ENCODE results near the gene CD40LG.

Gene CD40LG

GRCh38 chrX:136647677-136648360, at the start of gene CD40LG:
Gene CD40LG (plus strand): TSS chrX:136648158. CDS start chrX:136648249, 91 bp downstream.
- DNase-seq, result no peak

GRCh38 chrX:136598631-136599030, 49.3 kb upstream of the CD40LG start:
- DNase-seq, result no peak

DNA sequence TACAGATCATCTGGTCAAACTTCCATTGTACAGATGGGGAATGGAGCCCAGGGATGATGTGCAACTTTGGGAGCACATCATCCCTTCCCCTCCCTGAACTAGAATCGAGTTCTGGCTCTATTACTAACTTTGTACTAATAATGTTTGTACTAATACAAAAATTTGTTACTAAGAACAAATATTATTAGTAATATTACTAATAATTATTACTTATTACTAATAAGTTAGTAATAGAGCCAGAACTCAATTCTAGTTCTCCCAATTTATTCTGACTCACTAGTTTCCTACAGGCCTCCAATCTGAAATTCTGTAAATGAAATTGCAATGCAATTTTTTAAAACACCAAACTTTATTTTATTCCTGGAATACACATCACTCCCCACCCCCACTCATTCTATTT, 47.9 kb upstream of the CD40LG start:
- no peak for DNase-seq

- no peak for DNase-seq
Observed at GRCh38 chrX:136607236-136607635, 40.7 kb upstream of the CD40LG start.

- DNase-seq, result no peak
Observed at GRCh38 chrX:136608295-136608933, 39.5 kb upstream of the CD40LG start.

- DNase-seq, result no peak
Observed at GRCh38 chrX:136616987-136617685, 30.8 kb upstream of the CD40LG start.

DNA sequence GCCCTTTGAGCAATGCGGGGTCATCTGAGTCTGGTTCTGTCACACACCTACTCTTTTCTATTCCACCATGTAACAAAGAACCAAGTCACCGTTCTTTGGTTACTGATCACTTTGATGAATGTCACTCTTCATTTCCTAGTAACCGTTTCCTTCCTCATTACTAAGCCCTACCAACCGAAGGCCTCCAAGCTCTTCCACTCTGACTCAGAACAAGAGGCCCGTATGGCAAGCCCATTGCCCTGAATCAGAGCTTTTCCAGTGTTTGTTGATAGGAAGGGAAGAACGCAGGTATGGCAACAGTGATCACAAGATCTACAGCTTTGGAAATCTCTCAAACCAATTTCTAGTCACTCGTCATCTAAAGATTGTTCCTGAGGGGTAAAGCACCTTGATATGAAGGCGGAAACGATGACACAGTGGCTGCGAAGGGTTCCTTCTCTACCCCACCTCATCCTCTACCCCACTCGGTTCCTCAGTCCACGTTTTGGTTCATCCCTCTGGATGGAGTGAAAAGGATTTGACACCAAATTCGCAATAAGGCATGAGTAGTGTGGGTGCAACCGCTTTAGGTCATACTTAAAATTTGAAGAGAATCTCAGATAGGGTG, 28.0 kb upstream of the CD40LG start:
- DNase-seq, result no peak

- no peak for DNase-seq
Observed at GRCh38 chrX:136620780-136621179, 27.2 kb upstream of the CD40LG start.

- DNase-seq, result no peak
Observed at GRCh38 chrX:136622568-136622967, 25.4 kb upstream of the CD40LG start.

DNA sequence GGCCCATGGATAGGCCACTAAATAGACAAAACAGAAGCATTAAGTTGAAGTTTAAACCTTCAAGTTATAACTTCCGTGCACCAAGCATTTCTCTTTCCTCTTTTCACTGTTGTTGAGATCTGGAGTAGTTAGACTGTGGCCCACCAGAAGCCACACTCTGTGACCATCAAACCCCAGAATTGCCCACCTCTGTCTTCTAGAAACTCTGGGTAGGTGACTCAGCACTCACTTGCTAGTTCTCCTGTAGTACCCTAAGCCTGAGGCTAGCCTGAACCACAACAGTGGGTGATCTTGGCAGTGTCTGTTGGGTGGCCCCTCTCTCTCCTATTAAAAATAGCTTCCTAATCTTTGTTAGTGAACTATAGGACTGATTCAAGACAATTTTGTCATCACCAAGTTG, 24.6 kb upstream of the CD40LG start:
- DNase-seq, result no peak

GRCh38 chrX:136625246-136625645, 22.7 kb upstream of the CD40LG start:
- no peak for DNase-seq

DNA sequence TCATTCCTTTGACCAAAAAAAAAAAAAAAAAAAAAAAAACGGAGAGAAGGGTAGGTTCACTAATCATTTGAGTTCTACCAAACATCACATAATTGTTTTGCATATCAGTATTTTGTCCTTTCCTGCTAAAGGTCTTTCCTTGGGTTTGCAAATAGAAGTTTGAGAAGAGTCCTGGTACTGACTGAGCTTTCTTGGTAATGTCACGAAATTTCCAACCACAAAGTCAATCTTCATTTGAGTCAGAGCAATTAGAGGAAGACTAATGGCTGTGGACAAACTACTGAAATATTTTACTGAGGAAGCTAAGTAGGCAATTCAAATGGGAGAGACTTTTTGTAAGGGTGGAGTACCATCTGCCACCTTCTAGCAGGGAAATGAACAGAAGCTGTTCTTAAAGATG, 21.7 kb upstream of the CD40LG start:
- DNase-seq, result no peak

GRCh38 chrX:136626891-136627290, 21.1 kb upstream of the CD40LG start:
- no peak for DNase-seq

GRCh38 chrX:136627409-136627808, 20.5 kb upstream of the CD40LG start:
- DNase-seq, result no peak

DNA sequence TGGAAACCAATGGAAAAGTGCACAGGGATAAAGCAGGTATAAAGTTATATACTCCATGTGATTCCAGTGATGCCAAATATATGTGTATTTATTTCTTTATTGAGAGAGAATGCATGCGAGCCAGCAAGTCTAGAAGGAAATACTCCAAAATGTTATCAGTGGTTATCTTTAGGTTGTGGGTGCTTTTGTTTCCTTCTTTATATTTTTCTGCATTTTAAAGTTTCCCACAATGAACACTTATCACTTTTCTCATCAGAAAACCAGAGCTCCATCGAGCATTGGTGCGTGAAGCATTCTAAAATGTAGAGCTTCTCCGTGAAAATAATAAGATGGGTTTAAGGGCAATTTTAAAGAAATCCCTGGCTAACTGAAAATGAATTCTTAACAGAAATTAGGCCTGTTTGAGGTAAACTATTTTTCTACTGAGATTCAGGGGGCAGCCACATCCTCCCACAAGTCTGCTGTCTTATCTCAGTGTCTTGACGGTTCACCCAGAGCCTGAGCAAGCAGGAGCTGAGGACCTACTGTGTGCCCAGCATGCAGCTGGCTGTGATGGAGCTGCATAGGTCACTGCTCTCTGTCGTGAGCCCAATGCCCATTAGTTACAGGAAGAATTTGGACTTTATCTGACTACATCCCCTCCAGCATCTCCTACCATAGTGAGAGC, 18.7 kb upstream of the CD40LG start:
- no peak for DNase-seq

DNA sequence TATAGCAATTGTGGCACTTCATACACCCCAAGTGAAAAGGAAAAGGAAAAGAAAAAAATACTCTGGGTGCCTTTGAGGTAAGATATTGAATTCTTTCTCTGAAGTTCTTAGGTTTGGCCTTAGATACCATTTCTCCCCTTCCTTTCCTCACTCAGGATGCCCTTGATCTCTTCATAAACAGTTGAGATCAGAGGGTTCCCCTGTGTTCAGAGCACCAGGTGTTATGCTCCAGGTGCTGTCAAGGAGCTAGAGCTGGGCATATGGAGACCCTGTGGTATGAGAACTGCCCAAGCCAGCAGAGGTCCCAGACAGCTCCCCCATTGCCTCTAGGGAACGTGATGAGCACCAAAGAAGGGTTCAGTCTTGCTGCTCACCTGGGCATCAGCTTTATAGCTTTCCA, 17.1 kb upstream of the CD40LG start:
- no peak for DNase-seq

GRCh38 chrX:136635235-136635634, 12.7 kb upstream of the CD40LG start:
- DNase-seq, result no peak

DNA sequence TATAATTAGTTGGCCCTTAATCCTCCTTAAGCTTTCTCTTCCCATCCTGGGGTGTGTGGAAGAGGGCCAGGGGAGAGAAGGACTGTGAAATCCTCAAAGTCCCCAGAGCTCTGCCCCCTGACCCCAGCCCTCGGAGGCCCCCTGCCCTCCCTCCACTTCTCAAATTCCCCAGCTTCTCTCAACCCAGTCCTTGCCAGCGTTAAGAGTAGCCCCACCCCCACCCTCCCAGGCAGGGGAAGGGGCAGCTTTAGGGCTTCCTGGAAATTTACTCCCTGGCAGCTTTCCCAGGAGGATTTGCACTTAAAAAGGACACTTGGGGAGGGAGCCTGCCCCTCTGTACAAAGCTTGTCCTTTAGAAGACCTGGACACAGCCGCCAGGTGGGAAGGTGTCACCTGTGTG, 11.8 kb upstream of the CD40LG start:
- no peak for DNase-seq

DNA sequence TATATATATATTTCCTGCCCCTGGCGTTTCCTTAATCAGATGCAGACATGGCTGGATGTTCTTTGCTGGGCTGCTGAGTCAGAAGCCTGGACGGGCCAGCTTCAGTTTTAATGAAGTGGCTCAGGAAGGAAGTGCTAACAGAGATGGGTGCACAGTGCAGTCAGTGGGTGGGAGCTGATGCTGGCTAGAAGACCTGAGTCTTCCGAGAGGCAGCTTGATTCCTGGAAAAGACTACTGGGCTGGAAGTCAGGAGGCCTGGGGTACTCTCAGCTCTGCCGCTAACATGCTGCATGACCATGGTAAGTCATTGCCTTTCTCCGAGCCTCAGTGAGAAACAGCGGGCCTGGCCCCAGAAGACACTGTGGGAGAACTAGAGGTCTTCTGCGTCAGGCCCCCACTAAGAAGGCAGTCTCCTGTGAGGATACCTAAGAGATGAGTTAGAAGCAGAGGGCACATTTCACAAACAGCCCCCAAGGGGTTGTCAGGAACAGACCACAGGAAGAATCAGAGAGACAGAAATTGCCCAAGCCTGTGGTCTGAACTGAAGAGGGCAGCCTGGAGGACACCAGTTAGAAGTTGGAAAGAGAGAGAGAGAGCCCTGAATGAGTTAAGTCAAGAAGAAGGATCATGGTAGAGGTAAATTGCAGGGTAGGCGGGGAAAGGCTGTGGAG, 8.3 kb upstream of the CD40LG start:
- no peak for DNase-seq

- DNase-seq, result no peak
Observed at GRCh38 chrX:136643243-136643642, 4.7 kb upstream of the CD40LG start.

DNA sequence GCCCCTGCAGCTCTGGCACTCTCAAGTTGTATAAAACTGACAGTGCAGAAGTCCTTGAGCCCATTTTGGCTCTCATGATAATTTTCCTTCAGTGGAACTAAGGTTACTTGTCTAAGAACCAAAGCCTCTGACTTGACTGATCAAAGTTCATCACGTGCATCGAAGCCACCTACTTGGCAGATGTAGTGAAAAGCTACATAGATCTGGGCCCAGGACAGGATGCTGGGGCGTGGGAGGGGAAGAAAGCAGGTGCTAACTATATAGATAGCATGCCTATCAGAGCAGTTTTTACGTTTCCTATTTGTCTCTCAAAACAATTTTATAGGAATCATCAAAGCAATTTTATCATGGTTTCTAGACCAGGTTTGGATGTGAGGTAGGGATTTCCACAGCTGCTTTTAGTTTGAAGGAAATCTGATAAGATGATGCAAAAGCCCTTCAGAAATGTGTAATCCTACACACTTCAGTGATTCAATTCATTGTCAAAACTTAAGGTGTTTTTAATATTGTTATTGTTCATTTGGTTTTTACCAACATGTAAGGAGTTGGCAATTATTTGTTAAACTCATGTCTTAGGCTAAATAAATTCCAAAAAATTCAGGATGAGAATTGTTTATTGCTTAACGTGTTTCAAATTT, 1.2 kb upstream of the CD40LG start:
- DNase-seq, result no peak

- no peak for DNase-seq
Observed at GRCh38 chrX:136650811-136651210, 2.9 kb downstream of the CD40LG start.
